Ovary (tissue), 3 donors: Measurements from ENCODE around the gene TMEM169.

Experiments used
- POLR2A ChIP-seq: fragments of 450-650 bp; IDR thresholded peaks from one replicate; pipeline ENCODE4 v1.6.1; 2017; ENCODE audit warnings: antibody characterized with exemption, mild to moderate bottlenecking, moderate library complexity
- TF ChIP-seq, protein P1 (sequence below), 3 donors: fragments of 450-650 bp in 2 of 3; fragments of 200-600 bp in 1 of 3; IDR thresholded peaks; one replicate each; pipeline versions ENCODE4 v1.5.1 to v1.8.0; 2016 to 2022; ENCODE audit warnings: antibody characterized with exemption in 3 of 3, mild to moderate bottlenecking in 1 of 3
- donor health status: DM: no; HTN: no; CAD: no.

DNA sequence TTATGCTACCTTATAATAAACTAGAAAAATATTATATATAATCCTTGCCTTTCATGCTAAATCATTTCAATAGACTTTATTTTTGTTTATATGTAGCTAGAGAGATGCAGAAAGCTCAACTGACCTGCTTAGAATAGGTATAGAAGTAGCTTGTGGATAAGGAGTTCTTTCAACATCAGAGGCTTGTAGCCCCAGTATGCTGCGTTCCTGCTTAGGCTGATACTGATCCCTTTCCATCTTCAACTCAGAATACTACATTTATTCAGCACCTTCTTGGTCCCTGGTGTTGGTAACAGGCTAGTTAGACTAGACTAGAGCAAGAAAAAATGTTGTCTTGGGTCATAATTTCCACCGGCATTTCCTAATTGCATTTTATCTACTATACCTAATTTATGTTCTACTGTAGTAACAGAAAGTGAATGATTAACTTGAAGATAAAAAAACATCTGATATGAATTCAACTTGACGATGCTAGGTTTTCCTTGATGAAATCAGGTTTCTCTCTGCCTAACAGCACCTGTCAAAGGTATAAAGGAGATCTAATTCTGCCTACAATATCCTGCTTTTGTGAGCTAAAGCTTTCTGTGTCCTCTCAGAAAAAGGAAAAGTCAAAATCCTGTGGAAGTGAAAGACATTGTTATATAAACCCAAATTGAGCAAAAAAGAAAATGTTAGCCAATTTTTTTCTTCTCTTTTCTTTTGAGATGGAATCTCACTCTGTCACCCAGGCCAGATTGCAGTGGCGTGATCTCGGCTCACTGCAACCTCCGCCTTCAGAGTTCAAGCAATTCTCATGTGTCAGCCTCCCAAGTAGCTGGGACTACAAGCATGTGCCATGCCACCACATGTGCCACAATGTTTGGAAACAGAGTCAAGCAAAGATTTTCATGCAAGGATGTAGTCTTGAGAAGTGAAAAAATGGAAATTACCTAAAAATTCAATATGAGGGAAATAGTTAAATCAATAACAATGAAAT, 5.9 kb upstream of the TMEM169 start:
- TF ChIP-seq, protein P1, sequence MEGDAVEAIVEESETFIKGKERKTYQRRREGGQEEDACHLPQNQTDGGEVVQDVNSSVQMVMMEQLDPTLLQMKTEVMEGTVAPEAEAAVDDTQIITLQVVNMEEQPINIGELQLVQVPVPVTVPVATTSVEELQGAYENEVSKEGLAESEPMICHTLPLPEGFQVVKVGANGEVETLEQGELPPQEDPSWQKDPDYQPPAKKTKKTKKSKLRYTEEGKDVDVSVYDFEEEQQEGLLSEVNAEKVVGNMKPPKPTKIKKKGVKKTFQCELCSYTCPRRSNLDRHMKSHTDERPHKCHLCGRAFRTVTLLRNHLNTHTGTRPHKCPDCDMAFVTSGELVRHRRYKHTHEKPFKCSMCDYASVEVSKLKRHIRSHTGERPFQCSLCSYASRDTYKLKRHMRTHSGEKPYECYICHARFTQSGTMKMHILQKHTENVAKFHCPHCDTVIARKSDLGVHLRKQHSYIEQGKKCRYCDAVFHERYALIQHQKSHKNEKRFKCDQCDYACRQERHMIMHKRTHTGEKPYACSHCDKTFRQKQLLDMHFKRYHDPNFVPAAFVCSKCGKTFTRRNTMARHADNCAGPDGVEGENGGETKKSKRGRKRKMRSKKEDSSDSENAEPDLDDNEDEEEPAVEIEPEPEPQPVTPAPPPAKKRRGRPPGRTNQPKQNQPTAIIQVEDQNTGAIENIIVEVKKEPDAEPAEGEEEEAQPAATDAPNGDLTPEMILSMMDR (IDR thresholded peaks at IDR 0.05), result no peak
- no peak for TF ChIP-seq POLR2A
